NCI-H187 treated with DMSO at 0.1 percent for 48 hours (cell line): ENCODE data around the gene EID2.

ENCODE experiments used
- DNase-seq: peaks from one replicate; lab custom pipeline; 2025; lab: John Stamatoyannopoulos, UW

EID2 gene

DNA sequence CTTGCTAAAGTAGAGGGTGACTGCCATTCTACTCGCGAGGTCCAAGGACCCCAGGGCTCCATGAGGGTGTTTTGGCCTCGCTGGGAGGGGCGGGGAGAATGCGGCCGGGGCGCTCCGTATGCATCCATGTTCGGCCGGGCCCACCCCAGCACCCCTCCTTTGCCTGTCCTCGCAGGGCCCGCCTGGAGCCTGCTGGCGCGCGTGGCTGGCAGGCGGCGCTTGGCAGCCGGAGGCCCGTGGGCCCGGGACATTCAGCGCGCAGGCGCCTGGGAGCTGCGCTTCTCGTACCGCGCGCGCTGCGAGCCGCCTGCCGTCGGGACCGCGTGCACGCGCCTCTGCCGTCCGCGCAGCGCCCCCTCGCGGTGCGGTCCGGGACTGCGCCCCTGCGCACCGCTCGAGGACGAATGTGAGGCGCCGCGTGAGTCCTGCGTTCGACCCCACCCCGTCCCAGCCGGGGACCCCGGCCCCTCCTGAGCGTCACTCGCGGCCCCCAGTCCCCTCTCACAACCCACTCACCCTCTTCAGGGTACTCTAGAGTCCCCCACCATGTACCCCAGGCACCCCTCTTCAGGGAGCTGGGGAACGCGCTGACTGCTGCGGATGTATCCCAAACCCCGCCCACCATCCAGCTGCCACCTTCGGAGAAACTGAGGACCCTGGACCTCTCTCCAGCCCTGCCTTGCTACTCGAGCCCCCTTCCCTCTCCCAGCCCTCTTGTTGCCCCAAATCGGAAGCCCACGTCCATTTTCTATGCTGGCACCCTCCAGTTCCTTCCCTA is 37.1 kb downstream of the EID2 start:
- no peak for DNase-seq

DNA sequence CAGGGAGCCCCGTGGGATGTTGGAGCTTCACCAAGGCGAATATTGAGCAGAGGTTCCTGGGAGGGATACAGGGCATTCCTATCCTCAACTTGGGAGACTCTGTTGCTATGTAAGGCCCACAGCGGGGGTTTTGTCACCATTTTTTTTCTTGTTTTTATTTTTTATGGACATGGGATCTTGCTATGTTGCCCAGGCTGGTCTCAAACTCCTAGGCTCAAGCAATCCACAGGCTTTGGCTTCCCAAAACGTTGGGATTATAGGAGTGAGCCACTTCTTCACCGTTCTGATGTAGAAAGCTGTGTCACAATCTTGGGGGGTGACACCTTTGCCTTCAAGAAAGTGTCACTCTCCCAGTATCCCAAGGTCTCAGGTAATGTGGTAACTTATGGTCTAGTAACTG is 38.6 kb downstream of the EID2 start:
- no peak for DNase-seq

- no peak for DNase-seq
Measured at GRCh38 chr19:39500543-39500942, 39.4 kb downstream of the EID2 start.

DNA sequence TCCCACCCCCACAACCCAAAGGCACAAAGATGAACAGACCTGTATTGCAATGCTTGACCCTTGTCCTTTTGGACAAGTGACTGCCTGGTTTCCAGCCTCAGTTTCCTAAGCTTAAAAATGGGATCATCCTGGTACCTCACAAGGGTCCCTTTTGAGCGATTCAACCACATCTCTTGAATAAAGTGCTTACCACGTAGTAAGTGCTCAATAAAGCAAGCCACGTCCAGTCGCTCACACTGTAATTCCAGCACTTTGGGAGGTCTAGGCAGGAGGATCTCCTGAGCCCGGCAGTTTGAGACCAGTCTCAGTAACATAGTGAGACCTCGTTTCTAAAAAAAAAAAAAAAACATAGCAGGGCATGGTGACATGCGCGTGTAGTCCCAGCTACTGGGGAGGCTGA is 40.0 kb downstream of the EID2 start:
- DNase-seq: no peak

DNA sequence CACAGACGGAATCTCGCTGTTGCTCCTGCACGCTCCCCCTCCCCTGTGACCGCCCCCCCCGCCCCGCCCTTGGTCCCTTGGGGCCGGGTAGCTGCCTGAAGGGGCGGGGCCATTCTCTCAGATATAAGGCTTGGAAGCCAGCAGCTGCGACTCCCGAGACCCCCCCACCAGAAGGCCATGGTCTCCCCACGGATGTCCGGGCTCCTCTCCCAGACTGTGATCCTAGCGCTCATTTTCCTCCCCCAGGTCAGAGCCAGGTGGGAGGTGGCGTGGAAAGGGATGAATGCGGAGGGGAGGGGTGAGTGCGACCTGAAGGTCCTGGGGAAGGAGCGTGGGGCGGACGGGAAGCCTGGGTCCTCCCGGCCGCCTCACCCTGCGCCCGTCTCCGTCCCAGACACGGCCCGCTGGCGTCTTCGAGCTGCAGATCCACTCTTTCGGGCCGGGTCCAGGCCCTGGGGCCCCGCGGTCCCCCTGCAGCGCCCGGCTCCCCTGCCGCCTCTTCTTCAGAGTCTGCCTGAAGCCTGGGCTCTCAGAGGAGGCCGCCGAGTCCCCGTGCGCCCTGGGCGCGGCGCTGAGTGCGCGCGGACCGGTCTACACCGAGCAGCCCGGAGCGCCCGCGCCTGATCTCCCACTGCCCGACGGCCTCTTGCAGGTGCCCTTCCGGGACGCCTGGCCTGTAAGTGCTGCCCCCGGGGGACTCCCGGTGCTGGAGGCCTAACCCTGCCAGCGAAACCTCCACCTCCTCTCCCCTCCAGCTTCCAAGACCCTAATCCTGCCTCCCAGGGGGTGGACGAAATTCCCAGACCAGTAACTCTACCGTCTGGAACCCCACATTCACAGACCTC is 40.9 kb downstream of the EID2 start, which contains the start of gene DLL3:
Gene DLL3, plus strand, starts transcription at position 150 of the 845 bp plus-strand sequence. Its CDS starts 28 bp downstream, at position 178.
- DNase-seq: peak; percentile 58

- DNase-seq: peak; percentile 74
Measured at GRCh38 chr19:39497996-39498797, 41.8 kb downstream of the EID2 start.

GRCh38 chr19:39497701-39497995 is 42.3 kb downstream of the EID2 start:
- DNase-seq: no peak

DNA sequence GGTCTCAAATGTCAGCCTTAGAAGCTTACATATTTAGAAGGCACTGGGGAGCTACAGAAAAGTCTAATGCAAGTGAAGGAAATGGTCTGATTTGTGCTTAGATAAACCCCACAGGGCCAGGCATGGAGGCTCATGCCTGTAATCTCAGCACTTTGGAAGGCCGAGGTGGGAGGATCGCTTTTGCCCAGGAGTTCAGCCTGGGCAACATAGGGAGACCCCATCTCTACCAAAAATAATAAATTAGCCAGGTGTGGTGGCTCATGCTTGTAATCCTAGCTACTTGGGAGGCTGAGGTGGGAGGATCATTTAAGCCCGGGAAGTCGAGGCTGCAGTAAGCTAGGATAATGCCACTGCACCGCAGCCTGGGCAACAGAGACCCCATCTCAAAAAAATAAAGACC is 43.9 kb downstream of the EID2 start:
- no peak for DNase-seq

DNA sequence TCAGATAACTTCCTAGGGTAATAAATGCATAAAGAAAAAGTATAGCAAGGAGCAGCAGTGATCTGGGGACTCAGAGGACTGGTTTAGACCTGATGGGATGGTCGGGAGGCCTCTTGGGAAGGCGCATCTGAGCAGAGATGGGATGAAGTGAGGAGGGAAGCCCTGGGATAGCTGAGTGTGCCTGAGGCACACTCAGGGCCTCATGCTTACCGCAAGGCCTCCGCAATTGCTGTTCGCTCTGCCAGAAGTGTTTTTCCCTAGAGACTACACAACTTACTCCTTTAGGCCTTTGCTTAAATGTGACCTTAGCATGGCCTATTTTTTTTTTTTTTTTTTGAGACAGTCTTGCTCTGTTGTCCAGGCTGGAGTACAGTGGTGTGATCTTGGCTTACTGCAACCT is 45.3 kb downstream of the EID2 start:
- no peak for DNase-seq

GRCh38 chr19:39492788-39493187 is 47.2 kb downstream of the EID2 start:
- no peak for DNase-seq

DNA sequence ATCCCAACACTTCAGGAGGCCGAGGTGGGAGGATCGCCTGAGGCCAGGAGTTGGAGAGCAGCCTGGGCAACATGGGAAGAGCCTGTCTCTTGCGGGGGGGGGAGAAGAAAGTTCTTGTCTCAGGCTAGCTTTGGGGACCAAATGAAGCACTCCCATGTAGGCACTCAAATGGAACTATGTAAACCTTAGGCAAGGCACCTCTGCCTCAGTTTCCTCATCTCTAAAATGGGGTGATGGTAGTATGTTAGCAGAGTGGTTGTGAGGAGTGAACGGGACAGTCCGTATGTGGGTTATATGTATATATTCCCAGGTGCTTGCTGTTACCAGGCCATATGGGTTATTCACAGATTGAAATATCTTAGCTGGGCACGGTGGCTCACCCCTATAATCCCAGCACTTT is 47.7 kb downstream of the EID2 start:
- no peak for DNase-seq

DNA sequence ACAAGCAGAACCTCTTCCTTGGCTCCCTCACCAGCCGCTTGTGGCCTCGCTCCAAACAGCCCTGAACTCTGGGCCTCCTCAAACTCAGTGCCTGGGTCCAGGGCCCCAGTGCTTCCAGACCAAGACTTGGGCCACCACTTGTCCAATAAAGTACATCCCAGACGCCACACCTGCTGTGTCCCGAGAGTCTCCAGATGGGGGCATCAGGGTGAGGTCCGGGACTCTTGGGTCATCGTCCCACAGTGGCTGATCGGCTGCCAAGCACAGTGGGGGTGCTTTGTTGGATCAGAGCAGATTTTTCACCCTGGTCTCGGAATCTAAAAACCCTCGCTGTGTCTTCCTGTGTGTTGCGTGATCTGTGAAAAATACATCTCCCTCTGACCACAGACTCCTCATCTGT is 50.2 kb downstream of the EID2 start:
- DNase-seq: no peak
